HFF-Myc (cell line): ENCODE measurements around the gene SMIM38.

ENCODE experiments used
- DNase-seq: peaks from one replicate; pipeline ENCODE4 v3.0.0-alpha.2; 2011; ENCODE audit warnings: low read depth; ENCODE audit errors: extremely low read depth
- H3K4me3 ChIP-seq: replicated peaks from 2 replicates; pipeline ENCODE4 v1.5.1; 2011; ENCODE audit warnings: low read depth, mild to moderate bottlenecking, control low read depth, low read length
- CTCF ChIP-seq: IDR thresholded peaks from 2 replicates; pipeline ENCODE4 v1.5.1; 2012; ENCODE audit warnings: mild to moderate bottlenecking, low read depth, low read length, control low read depth; ENCODE audit errors: missing control alignments

The SMIM38 gene

GRCh38 chr11:69110451-69110850 lies 45.3 kb upstream of the SMIM38 start:
- no peak for TF ChIP-seq CTCF
- no peak overlapping the region for H3K4me3 ChIP-seq
- DNase-seq = no peak

DNA sequence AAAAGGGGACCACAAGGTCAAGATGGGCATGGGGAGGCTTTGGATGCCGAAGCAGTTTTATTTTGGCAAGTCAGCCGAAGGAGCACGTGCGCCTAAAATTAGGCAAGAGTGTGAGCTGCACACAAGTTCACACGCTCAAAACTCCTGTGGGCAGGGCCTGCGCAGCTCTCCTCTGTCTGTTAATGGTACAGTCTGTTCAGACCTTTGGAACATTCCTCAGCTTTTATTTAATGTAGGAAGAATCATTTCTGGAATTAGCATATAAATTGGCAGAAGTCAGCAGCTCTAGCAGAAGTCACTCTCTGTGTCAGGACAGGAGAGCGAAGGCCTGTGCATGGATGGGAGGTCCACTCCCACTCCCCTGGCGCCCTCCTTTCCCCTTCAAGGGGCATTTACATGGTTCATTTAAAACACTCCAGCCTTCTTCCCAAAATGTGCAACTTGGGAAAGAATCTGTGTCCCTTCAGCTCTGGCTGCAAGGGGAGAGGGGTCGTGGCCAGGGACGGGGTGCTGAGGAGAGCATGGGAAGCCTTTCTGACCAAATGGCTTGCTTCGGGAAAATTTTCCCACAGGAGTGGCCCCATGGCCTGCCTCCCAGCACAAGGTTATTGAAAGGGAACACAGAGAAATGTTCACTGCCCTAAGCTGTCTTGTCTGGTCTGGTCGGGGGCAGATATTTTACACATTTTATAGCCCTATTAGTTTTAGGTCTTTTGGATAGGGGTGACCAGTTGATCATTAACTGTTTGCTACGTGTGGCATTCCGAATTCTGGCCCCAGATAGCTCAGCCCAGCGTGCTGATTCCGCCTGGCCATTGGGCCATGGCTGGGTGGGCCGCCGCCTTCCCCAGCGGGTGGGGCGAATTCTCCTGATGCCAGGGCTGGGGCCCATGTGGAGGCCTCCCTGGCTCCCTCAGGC lies 43.9 kb upstream of the SMIM38 start:
- no peak for DNase-seq
- TF ChIP-seq CTCF = no peak

GRCh38 chr11:69113226-69113625 lies 42.5 kb upstream of the SMIM38 start:
- no peak for DNase-seq
- no peak overlapping the region for H3K4me3 ChIP-seq
- no peak for TF ChIP-seq CTCF

More for the DNA sequence above, 43.9 kb upstream of the SMIM38 start:
- H3K4me3 ChIP-seq = no peak overlapping the region

GRCh38 chr11:69113646-69114340 lies 41.9 kb upstream of the SMIM38 start:
- no peak for DNase-seq
- H3K4me3 ChIP-seq = no peak overlapping the region
- TF ChIP-seq CTCF = no peak

DNA sequence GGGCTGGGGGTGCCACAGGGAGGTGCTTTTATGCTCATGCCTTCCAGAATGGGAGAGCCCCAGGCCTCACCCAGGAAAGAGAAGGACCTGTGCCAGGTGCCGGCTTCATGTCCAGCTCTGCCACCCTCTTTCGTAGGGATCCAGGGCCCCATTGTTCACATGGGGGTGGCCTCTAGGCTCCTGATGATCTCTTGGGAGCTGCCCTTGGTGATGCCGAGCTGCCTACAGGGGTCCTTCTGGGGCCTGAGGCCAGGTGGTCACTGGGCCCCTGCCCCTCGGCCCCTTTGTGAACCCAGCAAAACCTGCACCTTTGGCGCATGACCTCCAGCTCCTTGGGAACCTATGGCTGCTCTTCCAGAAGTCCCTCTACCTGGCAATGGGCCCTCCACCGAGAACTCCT lies 41.4 kb upstream of the SMIM38 start:
- no peak for DNase-seq
- H3K4me3 ChIP-seq = no peak overlapping the region
- TF ChIP-seq CTCF = no peak

DNA sequence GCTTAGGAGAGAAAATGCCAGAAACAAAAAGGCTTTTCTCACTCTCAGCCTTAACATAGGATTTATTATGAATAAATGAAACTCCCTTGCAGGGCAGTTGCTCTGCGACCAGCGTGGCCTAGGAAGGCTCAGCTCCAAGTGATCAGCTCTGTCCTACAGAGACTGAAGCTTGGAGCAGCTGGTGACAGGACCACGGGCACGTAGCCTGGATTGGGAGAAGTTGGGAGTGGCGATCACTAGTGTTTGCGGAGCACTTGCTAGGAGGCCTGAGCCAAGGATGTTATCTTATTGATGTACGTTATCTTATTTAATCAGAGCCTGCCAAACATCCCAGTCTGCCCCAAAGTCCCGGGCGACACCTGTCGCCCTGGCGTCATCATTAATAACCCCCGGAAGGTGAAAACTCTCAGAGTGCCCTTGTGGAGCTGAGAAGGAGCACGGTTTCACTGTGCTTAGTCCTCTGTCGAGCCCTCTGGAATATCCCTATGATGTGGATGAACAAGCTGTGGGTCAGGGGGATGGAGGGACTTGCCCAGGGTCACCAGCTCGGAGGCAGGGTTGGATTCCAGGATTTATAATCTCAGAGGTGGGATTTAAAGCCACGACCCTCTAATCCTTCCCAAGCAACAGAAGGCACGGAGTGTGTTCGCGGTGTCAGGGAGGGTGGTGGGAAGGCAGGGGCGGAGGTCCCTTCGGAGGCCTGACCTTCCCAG lies 40.8 kb upstream of the SMIM38 start:
- no peak for TF ChIP-seq CTCF
- no peak overlapping the region for H3K4me3 ChIP-seq
- no peak for DNase-seq
